ENCODE results near the gene KCNJ6.

KCNJ6 gene

GRCh38 chr21:37711836-37712568, 204.3 kb downstream of the KCNJ6 start:
- DNase-seq = peak; percentile 72

GRCh38 chr21:37711286-37711829, 204.9 kb downstream of the KCNJ6 start:
- no peak for DNase-seq

DNA sequence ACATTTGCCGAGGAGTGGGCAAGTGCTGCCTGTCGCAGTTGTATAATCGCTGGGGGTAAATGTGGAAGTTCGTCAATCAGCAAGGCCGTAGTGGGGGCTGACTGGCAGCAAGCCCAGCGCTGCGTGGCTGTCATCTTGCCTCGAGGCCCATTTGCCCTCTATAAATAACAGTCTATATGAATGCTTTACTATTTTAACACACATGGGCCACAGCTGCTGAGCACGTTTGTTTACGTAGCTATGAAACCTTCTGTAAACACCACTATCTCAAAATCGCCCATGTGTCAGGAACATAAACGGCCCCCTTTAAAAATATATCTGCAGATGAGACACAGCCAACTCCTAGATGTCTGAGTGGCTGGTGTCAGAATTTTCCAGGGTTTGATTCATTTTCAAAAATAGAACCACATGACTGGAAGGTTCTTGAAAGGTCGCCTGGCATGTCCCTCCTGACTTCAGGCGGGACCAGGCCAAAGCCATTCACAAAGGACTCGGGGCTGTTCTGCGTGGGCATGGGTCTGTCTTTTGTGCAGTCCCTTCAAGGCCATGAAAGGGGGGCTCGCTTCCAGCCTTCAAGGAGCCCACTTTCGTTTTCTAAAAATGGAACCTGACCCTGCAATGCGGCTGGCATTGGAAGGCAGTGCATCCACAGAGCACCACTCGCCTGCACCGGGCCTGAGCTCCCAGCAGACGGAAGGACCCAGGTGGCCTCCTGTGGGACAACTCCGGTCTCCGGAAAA, 205.5 kb downstream of the KCNJ6 start:
- DNase-seq = no peak

DNA sequence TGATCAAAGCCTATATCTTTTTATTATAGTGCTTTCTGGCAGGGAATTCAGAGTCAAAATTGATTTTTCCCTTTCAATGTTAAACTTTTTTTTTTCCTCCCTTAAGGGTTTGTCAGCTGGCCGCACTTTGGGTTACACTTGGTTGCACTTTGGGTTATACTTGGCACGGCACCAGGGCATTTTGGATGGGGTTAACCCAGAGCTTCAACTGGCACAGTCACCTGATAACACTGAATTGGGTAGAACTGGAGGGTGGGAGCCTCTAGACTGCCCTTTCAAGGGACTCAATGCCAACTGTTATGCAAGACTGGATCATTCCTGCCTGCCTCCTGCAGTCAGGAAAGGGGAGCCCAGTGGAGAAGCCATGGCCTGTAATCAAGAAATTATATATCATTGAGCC, 211.5 kb downstream of the KCNJ6 start:
- peak; percentile 41 for DNase-seq

DNA sequence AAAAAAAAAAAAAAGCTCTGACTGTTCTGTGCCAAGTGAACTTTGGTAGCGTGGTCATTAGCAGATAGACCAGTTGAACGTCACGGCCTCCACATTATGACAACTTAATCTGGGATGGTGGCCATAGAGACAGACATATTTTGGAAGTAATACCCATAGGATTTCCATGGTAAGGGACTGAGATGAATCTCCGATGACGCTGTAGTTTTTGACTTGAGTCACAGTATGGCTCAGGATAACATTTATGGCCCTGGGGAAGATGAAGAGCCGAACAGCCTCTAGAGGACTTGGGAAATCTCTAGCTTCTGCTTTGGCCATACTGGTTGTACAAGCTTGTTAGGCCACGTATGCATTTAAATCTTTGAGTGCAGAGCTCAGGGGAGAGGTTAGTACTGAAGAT, 214.0 kb downstream of the KCNJ6 start:
- no peak for DNase-seq

- DNase-seq = peak; percentile 94
These were observed 215.5 kb downstream of the KCNJ6 start for GRCh38 chr21:37700641-37701202.

DNA sequence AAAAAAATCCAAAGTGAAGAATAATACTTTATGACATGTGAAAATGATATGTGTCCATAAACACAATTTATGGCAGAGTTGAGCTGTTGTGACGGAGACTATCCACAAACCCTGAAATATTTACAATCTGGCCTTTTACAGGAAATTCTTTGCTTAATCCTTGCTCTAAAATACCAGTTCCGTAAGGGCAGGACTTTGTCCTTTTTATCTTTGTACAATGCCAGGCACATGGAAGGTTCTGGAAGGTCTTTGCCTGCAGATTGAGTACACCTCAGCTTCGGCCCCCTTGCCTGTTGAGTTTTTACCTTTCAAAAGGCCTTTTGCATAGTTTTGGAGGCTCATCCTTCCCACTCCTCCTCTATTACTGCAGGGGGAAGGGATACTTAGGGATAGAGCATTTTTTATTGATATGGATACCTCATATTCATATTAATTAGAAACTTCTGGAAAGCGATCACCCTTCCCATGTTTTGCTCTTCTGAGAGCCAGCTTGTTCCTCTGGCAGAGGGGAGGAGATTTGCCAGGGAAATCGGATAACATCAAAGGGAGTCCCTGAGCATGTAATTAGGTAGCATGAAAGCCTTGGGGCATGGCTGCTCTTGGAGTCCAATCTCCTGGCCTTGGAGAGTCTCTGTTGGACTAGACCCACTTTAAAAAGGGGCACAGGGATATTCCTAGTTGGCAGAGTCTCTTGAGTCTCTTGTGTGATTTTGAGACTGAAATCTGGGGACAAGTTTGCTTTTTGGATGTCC, 217.1 kb downstream of the KCNJ6 start:
- no peak for DNase-seq

DNA sequence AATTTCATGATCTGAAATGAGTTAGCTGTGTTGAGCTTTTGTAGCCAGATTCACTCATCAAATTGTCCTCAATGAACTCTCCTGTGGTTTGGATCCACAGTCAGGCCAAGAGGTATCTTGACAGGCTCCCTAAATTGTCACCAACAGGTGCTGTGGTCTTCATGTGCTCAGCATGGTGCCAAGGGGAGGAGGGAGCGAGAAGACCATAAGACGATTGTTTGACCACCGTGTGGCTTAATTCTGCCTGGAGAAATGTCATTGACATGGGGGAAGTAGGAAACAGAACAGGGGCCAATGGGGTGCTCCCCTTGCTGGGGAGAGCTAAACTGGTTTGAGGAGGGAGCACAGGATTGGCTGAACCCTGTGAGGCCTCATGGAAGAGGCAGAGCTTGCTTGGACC, 219.3 kb downstream of the KCNJ6 start:
- DNase-seq = no peak

DNA sequence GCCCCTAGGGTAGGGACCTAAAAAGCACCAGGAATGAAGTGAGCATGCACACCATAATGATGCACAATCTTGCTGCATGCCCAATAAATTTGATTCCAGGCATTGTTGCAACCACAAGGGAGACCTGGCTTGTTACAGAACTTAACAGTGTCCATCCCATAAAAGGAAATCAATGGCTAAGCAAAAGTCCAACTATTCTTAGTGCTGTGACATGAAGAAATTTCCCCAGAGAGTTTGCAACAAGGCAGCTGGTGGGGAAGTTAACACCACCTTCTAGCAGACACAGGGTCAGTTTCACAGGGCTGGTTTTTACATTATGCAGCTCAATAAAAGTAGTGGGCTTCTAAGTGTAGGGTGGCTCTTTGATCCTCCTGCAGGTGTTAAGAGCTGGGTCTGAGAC, 221.1 kb downstream of the KCNJ6 start:
- DNase-seq = no peak

- no peak for DNase-seq
These were observed 227.2 kb downstream of the KCNJ6 start for GRCh38 chr21:37688952-37689659.

GRCh38 chr21:37686991-37687810, 229.1 kb downstream of the KCNJ6 start:
- no peak for DNase-seq

GRCh38 chr21:37684547-37684946, 231.7 kb downstream of the KCNJ6 start:
- no peak for DNase-seq

DNA sequence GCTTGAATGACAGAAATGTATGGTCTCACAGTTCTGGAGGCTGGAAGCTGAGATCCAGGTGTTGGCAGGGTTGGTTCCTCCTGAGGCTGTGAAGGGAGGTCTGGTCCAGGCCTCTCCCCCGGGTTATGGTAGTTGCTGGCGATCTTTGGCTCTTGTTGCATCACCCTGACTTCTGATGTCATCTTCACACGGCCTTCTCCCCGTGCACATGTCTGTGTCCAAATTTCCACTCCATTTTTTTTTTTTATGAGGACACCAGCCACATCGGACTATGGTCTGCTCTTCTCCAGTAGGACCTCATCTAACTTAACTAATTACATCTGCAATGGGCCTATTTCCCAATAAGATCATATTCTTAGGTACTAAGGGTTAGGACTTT, 232.2 kb downstream of the KCNJ6 start:
- no peak for DNase-seq

DNA sequence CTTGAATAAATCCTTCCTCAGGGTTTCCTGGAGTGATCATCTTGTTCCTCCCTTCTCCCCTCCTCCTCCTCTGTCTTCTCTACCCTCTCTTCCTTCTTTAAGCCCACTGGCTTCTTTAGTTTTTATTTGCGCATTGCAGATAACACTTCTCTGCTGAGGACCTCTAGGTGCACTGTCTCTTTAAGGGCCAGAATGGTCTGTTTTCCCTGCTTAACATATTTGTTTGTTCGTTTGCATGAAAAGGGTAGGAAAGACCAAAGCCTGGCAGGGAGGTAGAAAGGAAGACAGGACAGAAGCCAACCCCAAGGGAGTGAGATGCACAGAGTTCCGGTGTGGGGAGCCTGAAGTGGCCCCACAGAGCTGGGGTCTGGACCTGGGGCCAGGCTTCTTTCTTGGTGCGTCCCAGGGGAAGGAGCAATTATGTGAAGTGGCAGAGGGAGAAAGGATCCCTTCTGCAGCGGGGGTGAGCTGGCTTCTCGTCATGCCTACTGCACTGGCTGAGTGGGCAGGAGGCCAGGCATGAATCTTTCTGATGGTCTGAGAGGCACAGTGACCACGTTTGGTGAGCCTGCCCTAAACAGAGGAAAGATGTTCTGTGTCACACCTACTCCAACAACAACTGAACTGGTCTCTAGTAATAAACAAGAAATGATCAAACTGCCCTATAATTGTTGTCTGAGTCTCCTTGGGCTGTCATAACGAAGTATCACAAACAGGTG, 232.7 kb downstream of the KCNJ6 start:
- no peak for DNase-seq

DNA sequence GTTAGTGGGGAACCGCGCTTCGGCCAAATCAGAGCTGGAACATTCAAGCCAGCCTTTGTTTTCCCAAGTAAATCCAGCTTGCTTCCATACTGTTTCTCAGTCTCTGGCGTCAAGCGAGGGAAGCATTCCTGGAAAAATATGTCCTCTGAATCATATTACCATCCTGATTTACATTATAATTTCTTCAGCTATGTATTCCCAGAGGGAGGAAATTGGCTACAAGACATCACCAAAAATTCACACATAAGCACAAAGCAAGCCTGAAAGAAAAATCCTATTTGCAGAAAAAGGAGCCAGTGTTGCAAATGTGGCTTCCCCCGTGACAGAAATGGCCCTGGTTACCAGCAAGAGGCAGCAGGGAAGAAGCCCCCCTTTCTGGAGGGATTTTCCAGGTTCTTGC, 233.3 kb downstream of the KCNJ6 start:
- DNase-seq = no peak

GRCh38 chr21:37677006-37677405, 239.3 kb downstream of the KCNJ6 start:
- DNase-seq = no peak

DNA sequence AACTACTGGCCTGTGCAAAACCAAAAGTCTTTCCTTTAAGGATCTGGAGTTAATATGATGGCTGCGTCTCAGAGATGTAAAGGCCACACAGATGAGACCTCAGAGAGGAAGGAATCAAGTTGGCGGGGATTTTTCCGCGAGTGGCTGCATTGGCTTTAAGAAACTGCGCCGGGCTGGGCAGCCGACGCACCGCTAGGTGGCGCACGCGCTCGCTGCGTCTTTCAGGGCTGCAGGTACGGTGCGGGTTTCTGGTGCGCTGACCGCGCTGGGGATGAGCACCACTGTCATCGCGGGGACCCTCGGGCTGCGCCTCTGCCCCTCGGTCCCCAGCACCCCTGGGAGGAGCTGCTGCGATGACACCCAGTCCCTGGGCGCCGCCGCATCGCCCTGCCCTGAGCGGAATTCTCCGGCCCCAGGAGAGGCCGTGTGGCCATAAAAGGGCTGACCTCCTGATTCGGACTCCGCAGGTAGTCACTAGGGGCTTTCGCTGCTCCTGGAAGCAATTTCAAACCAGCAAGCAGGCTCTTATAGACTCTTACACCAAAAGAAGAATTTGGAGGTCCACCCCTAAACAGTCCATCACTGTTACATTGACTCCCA, 241.0 kb downstream of the KCNJ6 start:
- DNase-seq = peak; percentile 7

DNA sequence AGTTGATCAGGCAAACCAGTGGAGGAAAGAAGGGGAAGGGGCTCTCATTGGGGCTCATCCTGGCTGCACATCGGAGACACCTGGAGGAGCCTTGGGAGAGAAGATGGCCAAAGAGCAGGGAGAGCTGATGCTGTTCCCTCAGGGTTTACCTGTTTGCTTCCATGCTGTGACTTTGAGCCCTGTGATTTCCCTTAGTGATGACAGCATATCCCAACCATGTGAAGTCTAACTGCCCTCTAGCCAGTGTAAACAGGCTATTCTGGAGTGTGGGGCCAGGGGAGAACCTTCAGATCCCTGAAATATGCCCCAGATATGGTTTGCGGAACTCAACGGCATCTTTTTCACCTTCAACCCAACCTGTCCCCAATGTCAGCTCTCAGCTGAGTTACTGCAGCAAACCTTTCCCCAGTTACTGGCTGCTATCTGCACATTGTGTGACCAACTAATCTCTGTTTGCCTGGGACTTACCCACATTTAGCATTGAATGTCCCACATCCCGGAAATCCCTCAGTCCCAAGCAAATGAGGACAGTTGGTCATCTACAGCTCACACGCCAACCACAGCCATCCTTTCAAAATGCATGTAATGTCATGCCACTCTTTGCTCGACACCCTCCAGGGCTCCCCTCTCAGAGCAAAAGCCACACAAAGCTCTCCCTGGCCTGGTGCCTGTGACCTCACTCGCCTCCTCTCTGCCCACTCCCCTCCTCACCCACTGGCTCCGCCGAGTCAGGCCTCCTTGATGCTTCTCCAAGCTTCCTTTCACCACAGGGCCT, 242.3 kb downstream of the KCNJ6 start:
- DNase-seq = no peak

DNA sequence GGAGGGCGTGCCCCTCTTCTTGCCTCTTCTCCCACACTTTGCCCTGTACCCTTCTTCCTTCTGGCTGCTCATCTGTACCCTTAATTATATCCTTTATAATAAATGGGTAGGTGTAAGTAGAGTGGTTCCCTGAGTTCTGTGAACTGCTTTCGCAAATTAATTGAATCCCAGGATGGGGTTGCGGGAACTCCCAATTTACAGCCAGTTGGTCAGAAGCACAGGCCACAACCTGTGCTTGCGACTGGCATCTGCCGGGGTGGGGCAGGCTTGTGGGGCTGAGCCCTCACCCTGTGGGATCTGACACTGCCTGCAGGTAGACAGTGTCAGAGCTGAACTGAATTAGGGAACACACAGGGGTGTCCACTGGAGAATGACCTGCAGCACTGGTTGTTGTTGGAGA, 244.9 kb downstream of the KCNJ6 start:
- DNase-seq = no peak

DNA sequence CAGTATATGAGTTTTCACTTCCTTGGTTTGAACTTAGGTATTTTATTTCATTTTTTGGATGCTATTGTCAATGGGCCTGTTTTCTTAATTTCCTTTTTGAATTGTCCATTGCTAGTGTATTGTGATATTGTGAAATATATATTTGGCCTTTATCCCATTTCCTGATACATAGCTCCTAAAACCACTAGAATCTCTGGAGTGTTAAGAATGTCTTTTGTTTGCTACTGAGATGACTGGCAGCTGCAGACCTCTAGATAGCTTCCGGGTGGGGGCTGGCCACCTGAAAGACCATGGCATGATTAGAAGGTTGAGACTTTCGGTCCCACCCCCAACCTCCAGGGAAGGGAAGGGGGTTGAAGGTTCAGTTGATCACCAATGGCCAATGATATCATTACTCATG, 245.4 kb downstream of the KCNJ6 start:
- DNase-seq = peak; percentile 74

All from NCI-H2029 treated with DMSO at 0.1 percent for 48 hours (cell line).